H7 (cell line): ENCODE data around the gene MX2. TPM values are rescaled to one million over a fixed set of nuclear protein-coding genes. Genes with fewer than 3 reads are reported as not detected.

Experiments
- DNase-seq: peaks from one replicate; pipeline ENCODE4 v3.0.0; 2012
- H3K27me3 ChIP-seq: 2 replicates; pipeline ENCODE4 v1.6.0; 2011; ENCODE audit warnings: mild to moderate bottlenecking, low read length; ENCODE audit not compliant: control insufficient read depth, insufficient read depth
- H3K36me3 ChIP-seq: replicated peaks from 2 replicates; pipeline ENCODE4 v1.5.1; 2011; ENCODE audit warnings: low read length; ENCODE audit not compliant: control insufficient read depth, insufficient read depth
- H3K4me3 ChIP-seq: 2 replicates; pipeline ENCODE4 v1.5.1; 2011; ENCODE audit warnings: low read depth, mild to moderate bottlenecking, control low read depth, low read length, moderate library complexity; ENCODE audit not compliant: insufficient read depth
- total RNA-seq: library from RNA; depleted of rRNA; stranded (reverse); fragments of >200 nt; shearing (Covaris generic); gene quantifications from 2 replicates; pipeline ENCODE4 v1.2.3, GENCODE V29; 2014

The MX2 gene
- total RNA-seq, 1 experiment from 2014 or later: 0.45 TPM

- H3K27me3 ChIP-seq: no peaks in the 10 kb centered on the region; the same call in 1 of the 2 replicates
- DNase-seq: peak; percentile 53
- H3K4me3 ChIP-seq: no peak overlapping the region
- no peaks in the 10 kb centered on the region for H3K36me3 ChIP-seq
These were observed 71.0 kb downstream of the MX2 start for GRCh38 chr21:41432562-41433460.

- Histone ChIP-seq H3K4me3 (no peak overlapping the region), H3K27me3 (no peaks in the 10 kb centered on the region), H3K36me3 (no peaks in the 10 kb centered on the region)
- DNase-seq: no peak
These were observed 71.7 kb downstream of the MX2 start for GRCh38 chr21:41433566-41433965.

GRCh38 chr21:41435706-41436105 is 73.9 kb downstream of the MX2 start:
- DNase-seq: no peak
- Histone ChIP-seq H3K27me3 (no peaks in the 10 kb centered on the region; the same call in 1 of the 2 replicates), H3K4me3 (no peak overlapping the region), H3K36me3 (no peaks in the 10 kb centered on the region)

GRCh38 chr21:41437729-41438128 is 75.9 kb downstream of the MX2 start:
- Histone ChIP-seq H3K36me3 (no peaks in the 10 kb centered on the region), H3K4me3 (no peak overlapping the region), H3K27me3 (no peaks in the 10 kb centered on the region; the same call in 1 of the 2 replicates)
- no peak for DNase-seq

- Histone ChIP-seq H3K27me3 (no peaks in the 10 kb centered on the region; the same call in 1 of the 2 replicates), H3K36me3 (no peaks in the 10 kb centered on the region), H3K4me3 (no peak overlapping the region)
- DNase-seq: no peak
These were observed 76.7 kb downstream of the MX2 start for GRCh38 chr21:41438425-41439113.

GRCh38 chr21:41439248-41439647 is 77.4 kb downstream of the MX2 start:
- no peak for DNase-seq
- Histone ChIP-seq H3K36me3 (no peaks in the 10 kb centered on the region), H3K4me3 (no peak overlapping the region), H3K27me3 (no peaks in the 10 kb centered on the region; the same call in 1 of the 2 replicates)

GRCh38 chr21:41441546-41441945 is 79.7 kb downstream of the MX2 start:
- Histone ChIP-seq H3K4me3 (no peak overlapping the region), H3K27me3 (no peaks in the 10 kb centered on the region; the same call in 1 of the 2 replicates), H3K36me3 (no peaks in the 10 kb centered on the region)
- no peak for DNase-seq

GRCh38 chr21:41442481-41443186 is 80.8 kb downstream of the MX2 start:
- H3K36me3 ChIP-seq: no peaks in the 10 kb centered on the region
- no peak overlapping the region for H3K4me3 ChIP-seq
- no peaks in the 10 kb centered on the region; the same call in 1 of the 2 replicates for H3K27me3 ChIP-seq
- no peak for DNase-seq

GRCh38 chr21:41443562-41443961 is 81.7 kb downstream of the MX2 start:
- no peak overlapping the region for H3K4me3 ChIP-seq
- no peaks in the 10 kb centered on the region; the same call in 1 of the 2 replicates for H3K27me3 ChIP-seq
- no peaks in the 10 kb centered on the region for H3K36me3 ChIP-seq
- no peak for DNase-seq

- DNase-seq: no peak
- no peaks in the 10 kb centered on the region; the same call in 1 of the 2 replicates for H3K27me3 ChIP-seq
- no peak overlapping the region for H3K4me3 ChIP-seq
- no peaks in the 10 kb centered on the region for H3K36me3 ChIP-seq
These were observed 83.1 kb downstream of the MX2 start for GRCh38 chr21:41444703-41445464.

- Histone ChIP-seq H3K27me3 (no peaks in the 10 kb centered on the region), H3K4me3 (no peak overlapping the region), H3K36me3 (no peaks in the 10 kb centered on the region)
- no peak for DNase-seq
These were observed 83.6 kb downstream of the MX2 start for GRCh38 chr21:41445465-41445862.

- Histone ChIP-seq H3K36me3 (no peaks in the 10 kb centered on the region), H3K27me3 (no peaks in the 10 kb centered on the region)
- no peak for DNase-seq
These were observed 84.8 kb downstream of the MX2 start for GRCh38 chr21:41446586-41446985.

GRCh38 chr21:41447356-41447755 is 85.5 kb downstream of the MX2 start:
- DNase-seq: no peak
- Histone ChIP-seq H3K27me3 (no peaks in the 10 kb centered on the region), H3K4me3 (no peak overlapping the region), H3K36me3 (no peaks in the 10 kb centered on the region)

More at GRCh38 chr21:41446586-41446985, 84.8 kb downstream of the MX2 start:
- H3K4me3 ChIP-seq: no peak overlapping the region

GRCh38 chr21:41449613-41450012 is 87.8 kb downstream of the MX2 start:
- no peak for DNase-seq
- no peak overlapping the region for H3K4me3 ChIP-seq

More at GRCh38 chr21:41449613-41450012, 87.8 kb downstream of the MX2 start:
- Histone ChIP-seq H3K27me3 (no peaks in the 10 kb centered on the region; the same call in 1 of the 2 replicates), H3K36me3 (no peaks in the 10 kb centered on the region)
